Glutamatergic neuron (in vitro differentiated cells): ENCODE measurements around the gene VPS45. TPM values are rescaled to one million over a fixed set of nuclear protein-coding genes. Genes with fewer than 3 reads are reported as not detected.

ENCODE experiments used
- DNase-seq: peaks from one replicate; pipeline ENCODE4 v3.0.0; 2022
- H3K27ac Mint-ChIP-seq: one replicate; pipeline ENCODE4 v1.8.0; 2020; ENCODE audit warnings: mild to moderate bottlenecking, mixed read lengths, inconsistent platforms; ENCODE audit not compliant: unreplicated experiment
- H3K27me3 Mint-ChIP-seq: one replicate; pipeline ENCODE4 v1.8.0; 2020; ENCODE audit warnings: mild to moderate bottlenecking, moderate library complexity, mixed read lengths, inconsistent platforms; ENCODE audit not compliant: unreplicated experiment
- H3K36me3 Mint-ChIP-seq: one replicate; pipeline ENCODE4 v1.8.0; 2020; ENCODE audit warnings: mild to moderate bottlenecking, mixed read lengths, inconsistent platforms; ENCODE audit not compliant: unreplicated experiment
- H3K4me1 Mint-ChIP-seq: one replicate; pipeline ENCODE4 v1.8.0; 2020; ENCODE audit warnings: mild to moderate bottlenecking, low read depth, mixed read lengths, inconsistent platforms; ENCODE audit not compliant: unreplicated experiment
- H3K4me3 Mint-ChIP-seq: one replicate; pipeline ENCODE4 v1.8.0; 2020; ENCODE audit warnings: mild to moderate bottlenecking, mixed read lengths, inconsistent platforms; ENCODE audit not compliant: unreplicated experiment
- H3K9me3 Mint-ChIP-seq: one replicate; pipeline ENCODE4 v1.8.0; 2020; ENCODE audit warnings: mild to moderate bottlenecking, moderate library complexity, mixed read lengths, inconsistent platforms; ENCODE audit not compliant: unreplicated experiment
- CTCF ChIP-seq: fragments of 200-600 bp; sonication (generic); IDR thresholded peaks from one replicate; pipeline ENCODE4 v1.5.0; 2021; ENCODE audit not compliant: partially characterized antibody, unreplicated experiment
- total RNA-seq: library from RNA; stranded (reverse); fragmentation: NEBNext Ultra II Directional; extraction: Animal tissue kit (Norgen Biotek cat#: 25700); gene quantifications from one replicate; pipeline ENCODE4 v1.2.1, GENCODE V29; 2021; ENCODE audit not compliant: unreplicated experiment

The VPS45 gene
- total RNA-seq, 1 donor from 2014 or later, result 60.0 TPM

GRCh38 chr1:150068109-150068435, 496 bp downstream of the VPS45 start:
- peak overlapping the region; percentile 95 for H3K4me3 Mint-ChIP-seq
- no peak for DNase-seq
- peaks cover 10% of the 10 kb centered on the region for H3K4me1 Mint-ChIP-seq
- H3K36me3 Mint-ChIP-seq, result no peaks in the 10 kb centered on the region
- peak overlapping the region; percentile 99 for H3K27ac Mint-ChIP-seq
- no peak for TF ChIP-seq CTCF
- H3K27me3 Mint-ChIP-seq, result no peaks in the 10 kb centered on the region
- peaks cover 5% of the 10 kb centered on the region for H3K9me3 Mint-ChIP-seq

GRCh38 chr1:150069923-150070322, 2.3 kb downstream of the VPS45 start:
- Mint-ChIP-seq H3K27me3 (no peaks in the 10 kb centered on the region), H3K36me3 (no peaks in the 10 kb centered on the region), H3K9me3 (peaks cover 5% of the 10 kb centered on the region), H3K4me3 (peak overlapping the region; percentile 47), H3K4me1 (peaks cover 10% of the 10 kb centered on the region), H3K27ac (no peak overlapping the region)
- DNase-seq, result no peak
- TF ChIP-seq CTCF, result no peak

DNA sequence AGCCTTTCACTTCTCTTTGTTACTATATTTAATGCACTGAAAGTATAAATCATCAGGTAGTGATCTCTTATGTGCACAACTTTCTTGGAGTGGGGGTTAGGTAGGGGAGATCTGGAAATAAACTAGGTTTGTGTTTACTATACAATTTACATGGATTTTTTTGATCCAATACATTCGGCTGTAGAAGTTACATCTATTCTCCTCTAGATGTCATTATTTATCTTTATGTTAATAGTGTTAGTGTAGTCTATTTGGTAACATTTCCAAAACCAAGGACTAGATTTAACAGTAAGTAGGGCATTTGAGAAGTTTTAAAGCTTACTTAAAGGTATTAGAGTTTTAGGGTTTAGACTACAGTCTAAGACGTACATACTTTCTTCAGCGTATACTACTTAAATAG, 5.4 kb downstream of the VPS45 start:
- Mint-ChIP-seq H3K27ac (no peak overlapping the region), H3K4me1 (peaks cover 9% of the 10 kb centered on the region), H3K4me3 (no peak overlapping the region), H3K9me3 (no peaks in the 10 kb centered on the region), H3K27me3 (no peaks in the 10 kb centered on the region), H3K36me3 (no peaks in the 10 kb centered on the region)
- no peak for DNase-seq
- no peak for TF ChIP-seq CTCF

DNA sequence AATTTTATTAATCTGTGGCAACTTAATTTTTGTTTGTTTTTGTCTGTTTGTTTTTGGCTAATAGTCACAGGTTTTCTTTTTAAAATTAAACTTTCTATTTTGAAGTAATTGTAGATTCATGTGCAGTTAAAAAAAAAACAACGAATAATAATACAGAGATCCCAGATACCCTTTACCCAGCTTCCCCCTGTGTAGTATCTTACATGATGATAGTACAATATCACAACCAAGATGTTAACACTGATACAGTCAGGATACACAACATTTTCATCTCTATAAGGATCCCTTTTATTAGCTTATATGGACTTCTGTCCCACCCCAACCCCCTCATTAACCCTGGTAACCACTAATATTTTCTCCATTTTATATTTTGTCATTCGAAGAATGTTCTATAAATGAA, 5.9 kb downstream of the VPS45 start:
- Mint-ChIP-seq H3K27me3 (no peaks in the 10 kb centered on the region), H3K4me3 (no peak overlapping the region), H3K27ac (no peak overlapping the region), H3K36me3 (no peaks in the 10 kb centered on the region), H3K4me1 (peaks cover 4% of the 10 kb centered on the region), H3K9me3 (no peaks in the 10 kb centered on the region)
- no peak for DNase-seq
- TF ChIP-seq CTCF, result no peak

- no peaks in the 10 kb centered on the region for H3K27me3 Mint-ChIP-seq
- no peak overlapping the region for H3K4me3 Mint-ChIP-seq
- no peaks in the 10 kb centered on the region for H3K9me3 Mint-ChIP-seq
- TF ChIP-seq CTCF, result no peak
- H3K36me3 Mint-ChIP-seq, result no peaks in the 10 kb centered on the region
- H3K27ac Mint-ChIP-seq, result no peak overlapping the region
- H3K4me1 Mint-ChIP-seq, result no peaks in the 10 kb centered on the region
- no peak for DNase-seq
Measured at GRCh38 chr1:150076066-150076465, 8.5 kb downstream of the VPS45 start.
